Esophagus (tissue), 2 donors: Measurements from ENCODE around the gene KLHDC8A. TPM values are rescaled to one million over a fixed set of nuclear protein-coding genes. Genes with fewer than 3 reads are reported as not detected.
A peak's percentile ranks its signal among the peaks of the same experiment; 100 is the strongest.

Experiments
- H3K27ac ChIP-seq, 2 donors: one replicate each; pipeline ENCODE4 v1.5.1; 2013; ENCODE audit warnings: low read depth in 2 of 2, mild to moderate bottlenecking in 2 of 2, inconsistent platforms in 1 of 2, low read length in 1 of 2, moderate library complexity in 1 of 2
- H3K27me3 ChIP-seq, 2 donors: one replicate each; pipeline ENCODE4 v1.6.1; 2013; ENCODE audit warnings: low read length in 2 of 2, control low read depth in 1 of 2, mild to moderate bottlenecking in 1 of 2; ENCODE audit not compliant: insufficient read depth in 2 of 2, control insufficient read depth in 1 of 2
- H3K36me3 ChIP-seq, 2 donors: one replicate each; pipeline ENCODE4 v1.6.1; 2013; ENCODE audit warnings: low read length in 1 of 2; ENCODE audit not compliant: control insufficient read depth in 2 of 2, insufficient read depth in 2 of 2
- H3K4me1 ChIP-seq, 2 donors: one replicate each; pipeline ENCODE4 v1.6.1; 2013; ENCODE audit warnings: low read length in 1 of 2; ENCODE audit not compliant: control insufficient read depth in 2 of 2, insufficient read depth in 2 of 2
- H3K4me3 ChIP-seq, 2 donors: one replicate each; pipeline ENCODE4 v1.5.1; 2013; ENCODE audit warnings: low read length in 2 of 2, mild to moderate bottlenecking in 2 of 2, low read depth in 1 of 2, moderate library complexity in 1 of 2
- H3K9me3 ChIP-seq, 2 donors: one replicate each; pipeline ENCODE4 v1.6.1; 2013; ENCODE audit warnings: mild to moderate bottlenecking in 2 of 2, low read depth in 1 of 2, low read length in 1 of 2, moderate library complexity in 1 of 2; ENCODE audit not compliant: control insufficient read depth in 2 of 2, insufficient read depth in 1 of 2
- WGBS, 2 donors: extraction: QIAGEN DNeasy Blood & Tissue Kit; methylation state at CpG; one replicate each; pipeline ENCODE4 v1.1.7; 2013; 5-methylcytosine and 5-hydroxymethylcytosine counted together
- polyA plus RNA-seq, 2 donors: library from polyadenylated mRNA; stranded (reverse); fragments of 200-250 nt; gene quantifications; one replicate each; pipeline ENCODE4 v1.2.3, GENCODE V29; 2013
- donor health status: healthy with polysubstance abuse.
- donor health status: Bipolar disorder and iron deficiency.

Gene KLHDC8A
- polyA plus RNA-seq, 2 donors = 5.5 to 8.0 TPM

DNA sequence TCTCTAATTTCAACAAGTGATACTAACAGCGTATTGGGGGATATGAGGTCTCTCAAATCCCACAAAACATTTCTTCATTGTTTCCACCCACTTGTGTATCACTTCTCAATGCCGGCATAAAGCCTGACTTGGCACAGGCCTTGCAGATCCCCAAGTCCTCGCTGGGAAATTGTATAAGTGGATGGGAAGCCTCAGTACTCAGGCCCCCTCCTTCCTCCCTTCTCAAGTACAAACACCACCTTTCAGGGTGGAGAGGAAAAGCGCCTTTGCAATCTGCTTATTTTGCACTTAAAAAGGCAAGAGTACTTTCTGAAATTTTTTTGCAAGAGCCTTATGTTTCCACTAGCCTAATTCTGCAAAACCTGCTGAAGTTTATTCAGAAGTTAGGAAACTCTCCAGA lies 25.8 kb upstream of the KLHDC8A start:
- no peaks in the 10 kb centered on the region for H3K9me3 ChIP-seq
- no peak overlapping the region for H3K4me3 ChIP-seq
- no peak overlapping the region for H3K27ac ChIP-seq
- H3K27me3 ChIP-seq = no peaks in the 10 kb centered on the region
- peaks cover 0 to 3% of the 10 kb centered on the region in 2 donors for H3K4me1 ChIP-seq
- 77 to 83% methylated on average over 4 of the region's 4 CpGs for WGBS, 2 donors
- H3K36me3 ChIP-seq = no peaks in the 10 kb centered on the region

DNA sequence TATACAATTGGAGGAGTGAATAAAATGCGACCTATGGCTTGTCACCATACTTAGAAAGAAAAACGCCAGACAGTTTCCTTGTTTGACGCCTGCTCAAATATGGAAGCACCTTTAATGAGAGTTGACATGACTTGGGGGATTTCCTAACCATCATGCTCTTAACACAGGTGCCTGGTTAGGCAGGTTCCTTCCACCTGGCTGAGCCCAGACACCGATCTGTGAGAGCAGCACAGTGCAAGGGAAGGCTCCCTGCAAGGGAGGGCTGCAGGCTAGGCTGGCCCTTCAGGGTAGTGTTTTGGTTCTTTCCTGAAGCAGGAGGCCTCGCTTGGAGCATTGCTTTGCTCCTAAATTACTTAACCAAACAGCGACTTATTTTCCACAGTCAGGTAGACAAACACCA lies 24.6 kb upstream of the KLHDC8A start:
- no peaks in the 10 kb centered on the region for H3K27me3 ChIP-seq
- no peaks in the 10 kb centered on the region for H3K36me3 ChIP-seq
- no peaks in the 10 kb centered on the region for H3K9me3 ChIP-seq
- peaks cover 2 to 3% of the 10 kb centered on the region in 2 donors for H3K4me1 ChIP-seq
- H3K4me3 ChIP-seq = no peak overlapping the region
- no peak overlapping the region for H3K27ac ChIP-seq
- 87 to 88% methylated on average over 6 of the region's 6 CpGs for WGBS, 2 donors

DNA sequence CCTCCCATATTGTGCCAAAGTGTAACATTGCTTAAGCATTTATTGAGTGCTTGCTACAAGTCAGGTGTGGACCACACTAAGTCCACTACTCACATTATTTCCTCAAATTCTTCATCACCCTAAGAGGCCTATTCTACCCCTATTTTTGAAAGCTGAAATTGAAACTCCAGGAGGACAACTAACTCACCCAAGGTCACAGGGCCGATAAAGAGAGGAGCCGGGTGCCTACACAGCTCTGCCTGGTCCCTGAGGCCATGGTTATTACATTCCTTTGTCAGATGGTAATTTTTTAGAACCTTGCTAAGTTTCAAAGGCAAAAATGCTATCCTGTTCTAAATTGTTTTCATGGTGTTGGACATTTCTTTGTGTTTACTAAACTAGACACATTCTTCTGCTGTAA lies 24.2 kb upstream of the KLHDC8A start:
- 57 to 69% methylated on average over 2 of the region's 2 CpGs for WGBS, 2 donors
- Histone ChIP-seq H3K4me3 (no peak overlapping the region), H3K36me3 (no peaks in the 10 kb centered on the region), H3K27ac (no peak overlapping the region), H3K9me3 (no peaks in the 10 kb centered on the region), H3K27me3 (no peaks in the 10 kb centered on the region), H3K4me1 (peaks cover 1 to 2% of the 10 kb centered on the region in 2 donors)

DNA sequence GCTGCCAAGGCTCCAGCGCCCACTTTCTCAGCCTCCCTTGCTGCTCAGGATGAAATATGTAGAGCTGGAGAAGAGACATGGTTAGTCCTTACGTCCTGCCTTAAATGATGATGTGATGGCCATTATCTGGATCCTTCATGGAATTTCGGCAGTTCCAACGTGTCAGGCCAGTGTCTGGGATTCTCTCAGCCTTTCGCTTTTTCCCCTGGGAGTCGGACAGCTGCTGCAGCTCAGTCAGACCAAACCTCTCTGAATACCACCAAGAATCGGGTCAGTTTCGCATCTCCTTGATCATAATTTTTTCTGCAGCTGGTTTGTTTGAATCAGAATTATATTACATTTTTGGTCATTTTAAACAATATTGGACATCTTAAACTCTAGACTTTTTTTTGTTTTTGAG lies 22.3 kb upstream of the KLHDC8A start:
- Histone ChIP-seq H3K27me3 (no peaks in the 10 kb centered on the region), H3K4me1 (peaks cover 2 to 4% of the 10 kb centered on the region in 2 donors), H3K4me3 (no peak overlapping the region), H3K9me3 (no peaks in the 10 kb centered on the region), H3K36me3 (no peaks in the 10 kb centered on the region), H3K27ac (no peak overlapping the region)
- 79 to 81% methylated on average over 8 of the region's 8 CpGs for WGBS, 2 donors

DNA sequence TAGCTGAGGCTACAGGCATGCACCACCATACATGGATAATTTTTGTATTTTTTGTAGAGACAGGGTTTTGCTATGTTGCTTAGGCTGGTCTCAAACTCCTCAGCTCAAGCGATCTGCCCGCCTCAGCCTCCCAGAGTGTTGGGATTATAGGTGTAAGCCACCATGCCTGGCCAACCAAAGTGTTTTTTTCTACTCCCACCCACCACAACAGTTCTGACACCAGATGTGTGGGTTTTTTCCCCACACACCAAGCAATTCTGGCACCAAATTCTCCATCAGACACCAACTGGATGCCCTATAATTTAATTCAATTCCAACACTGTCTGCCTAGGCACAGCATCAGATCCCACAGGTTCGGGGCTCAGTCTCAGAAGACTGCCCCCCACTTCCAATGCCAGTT lies 20.6 kb upstream of the KLHDC8A start:
- H3K27me3 ChIP-seq = no peaks in the 10 kb centered on the region
- 85 to 92% methylated on average over 3 of the region's 3 CpGs for WGBS, 2 donors
- H3K4me1 ChIP-seq = peaks cover 2 to 8% of the 10 kb centered on the region in 2 donors

DNA sequence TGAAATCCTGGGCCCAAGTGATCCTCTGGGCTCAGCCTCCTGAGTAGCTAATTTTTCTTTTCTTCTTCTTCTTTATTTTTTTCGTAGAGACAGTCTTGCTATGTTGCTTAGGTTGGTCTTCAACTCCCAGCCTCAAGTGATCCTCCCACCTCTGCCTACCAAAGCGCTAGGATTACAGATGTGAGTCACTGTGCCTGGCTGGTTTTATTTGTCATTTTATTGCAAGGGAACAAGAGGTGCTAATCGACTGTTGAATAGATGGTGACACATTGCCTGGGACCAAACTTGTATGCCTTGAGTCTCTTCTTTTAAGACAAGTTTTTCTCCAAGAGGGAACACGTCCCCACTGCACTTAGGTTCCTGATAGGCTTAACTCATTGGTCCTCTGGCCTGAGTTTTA lies 20.0 kb upstream of the KLHDC8A start:
- H3K36me3 ChIP-seq = no peaks in the 10 kb centered on the region
- H3K27me3 ChIP-seq = no peaks in the 10 kb centered on the region
- H3K27ac ChIP-seq = peak overlapping the region; percentile 65 to 78
- H3K9me3 ChIP-seq = no peaks in the 10 kb centered on the region
- 50 to 54% methylated on average over 4 of the region's 4 CpGs for WGBS, 2 donors
- H3K4me1 ChIP-seq = peaks cover 2 to 8% of the 10 kb centered on the region in 2 donors
- no peak overlapping the region for H3K4me3 ChIP-seq

More for the DNA sequence above, 20.6 kb upstream of the KLHDC8A start:
- Histone ChIP-seq H3K36me3 (no peaks in the 10 kb centered on the region), H3K4me3 (no peak overlapping the region), H3K27ac (peak overlapping the region; percentile 35 to 60), H3K9me3 (no peaks in the 10 kb centered on the region)

DNA sequence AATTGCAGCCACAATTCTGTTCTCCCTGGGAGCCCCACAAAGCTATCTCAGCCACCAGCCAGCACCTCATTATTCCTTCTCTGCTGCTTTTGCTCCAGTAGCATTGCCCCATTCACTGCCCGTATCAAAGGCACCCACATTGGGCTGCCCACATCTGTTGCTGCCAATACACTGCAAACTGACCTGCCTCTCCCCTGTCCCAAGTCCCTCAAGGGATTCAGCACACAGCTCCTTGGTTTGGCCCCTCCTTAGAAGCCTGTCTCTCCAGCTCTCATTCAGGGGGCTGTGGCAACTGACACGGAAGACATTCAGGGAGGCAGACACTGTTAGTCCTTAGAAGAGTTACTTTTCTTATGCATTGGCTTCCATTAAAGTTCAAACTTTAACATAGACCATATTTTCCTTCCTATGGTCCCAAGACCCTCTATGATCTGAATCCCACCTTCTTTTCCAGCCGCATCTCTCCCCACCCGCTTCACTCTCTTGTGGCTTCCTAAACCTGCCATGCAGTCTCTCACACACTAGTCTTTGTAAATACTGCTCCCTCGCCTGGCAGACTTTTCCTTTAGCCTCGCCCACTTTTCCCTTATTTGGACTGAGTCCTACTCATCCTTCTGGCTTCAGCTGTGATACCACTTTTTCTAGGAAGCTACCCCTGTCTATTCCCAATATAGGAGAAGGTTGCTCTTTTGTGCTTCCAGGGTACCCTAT lies 19.3 kb upstream of the KLHDC8A start:
- H3K4me1 ChIP-seq = peaks cover 2 to 8% of the 10 kb centered on the region in 2 donors
- H3K27ac ChIP-seq = peak overlapping the region; percentile 57 to 78
- H3K9me3 ChIP-seq = no peaks in the 10 kb centered on the region
- no peaks in the 10 kb centered on the region for H3K27me3 ChIP-seq
- H3K4me3 ChIP-seq = no peak overlapping the region
- H3K36me3 ChIP-seq = no peaks in the 10 kb centered on the region
- 30 to 34% methylated on average over 6 of the region's 6 CpGs for WGBS, 2 donors

DNA sequence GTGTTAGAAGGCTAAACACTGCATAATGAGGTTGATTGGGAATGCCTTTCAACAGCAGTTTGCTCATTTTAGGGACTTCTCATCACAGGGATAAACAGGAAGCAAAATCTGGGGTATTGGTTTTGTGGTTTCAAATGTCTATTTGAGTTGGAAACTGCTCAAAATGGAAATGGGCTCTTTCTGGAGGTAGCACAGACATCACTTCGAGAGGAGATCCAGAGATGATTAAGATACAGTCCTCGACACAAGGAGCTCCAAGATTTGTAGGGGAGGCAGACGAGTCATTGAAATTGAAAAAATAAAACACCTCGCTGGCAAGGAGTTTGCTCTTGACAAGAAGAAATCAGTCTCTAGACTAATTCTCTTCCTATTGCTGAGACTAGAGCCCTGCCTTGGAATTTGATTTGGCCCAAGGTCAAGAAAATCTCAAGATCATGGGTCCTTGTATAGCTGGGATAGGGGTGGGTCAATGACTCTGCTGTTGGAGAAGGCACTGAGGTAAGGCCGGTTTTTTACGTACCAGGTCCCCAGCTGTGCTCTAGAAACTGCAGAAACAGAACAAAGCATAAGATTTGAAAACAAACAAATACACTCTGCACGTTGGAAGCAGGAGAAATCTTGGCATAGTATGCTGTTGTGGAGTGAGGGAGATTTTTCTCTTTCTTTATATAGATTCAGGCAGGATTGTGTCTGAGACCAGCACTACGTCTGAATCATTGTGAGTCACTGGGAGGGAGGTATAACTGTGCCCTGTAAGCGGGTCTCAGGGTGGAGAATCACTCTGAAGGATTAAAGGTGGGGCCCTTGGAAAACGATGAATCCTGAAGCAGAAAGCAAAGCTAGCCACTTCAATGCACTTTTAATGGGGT lies 17.7 kb upstream of the KLHDC8A start:
- Histone ChIP-seq H3K27ac (peak overlapping the region; percentile 6 to 65), H3K4me3 (no peak overlapping the region), H3K9me3 (no peaks in the 10 kb centered on the region), H3K27me3 (no peaks in the 10 kb centered on the region), H3K4me1 (peaks cover 2 to 8% of the 10 kb centered on the region in 2 donors), H3K36me3 (no peaks in the 10 kb centered on the region)
- WGBS, 2 donors = 35 to 37% methylated on average over 10 of the region's 10 CpGs

DNA sequence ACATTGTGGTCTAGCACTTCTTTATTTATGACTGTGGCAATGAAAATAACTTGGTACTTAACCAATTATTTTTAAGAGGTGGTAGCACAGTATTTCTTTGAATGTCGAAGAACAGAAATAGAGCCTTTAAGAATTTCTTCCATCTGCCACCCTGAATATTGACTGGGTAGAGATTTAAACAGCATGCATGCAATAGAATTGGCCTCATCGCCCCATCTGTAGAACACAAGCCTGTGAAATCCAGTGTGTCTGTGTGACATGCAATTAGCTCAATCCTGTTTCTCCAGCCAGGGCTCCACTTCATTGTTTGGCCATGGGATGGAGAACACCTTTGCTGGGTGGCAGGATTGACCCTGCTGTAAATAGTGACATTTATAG lies 17.1 kb upstream of the KLHDC8A start:
- WGBS, 2 donors = 84 to 95% methylated on average over 2 of the region's 2 CpGs
- H3K27me3 ChIP-seq = no peaks in the 10 kb centered on the region
- H3K4me3 ChIP-seq = no peak overlapping the region
- H3K9me3 ChIP-seq = no peaks in the 10 kb centered on the region
- H3K27ac ChIP-seq = no peak overlapping the region
- H3K36me3 ChIP-seq = no peaks in the 10 kb centered on the region
- peaks cover 2 to 8% of the 10 kb centered on the region in 2 donors for H3K4me1 ChIP-seq
